ENCODE measurements around the gene FNDC3B. TPM values are rescaled to one million over a fixed set of nuclear protein-coding genes. Genes with fewer than 3 reads are reported as not detected.

FNDC3B gene
- total RNA-seq, 1 experiment from 2014 or later = 149 TPM

DNA sequence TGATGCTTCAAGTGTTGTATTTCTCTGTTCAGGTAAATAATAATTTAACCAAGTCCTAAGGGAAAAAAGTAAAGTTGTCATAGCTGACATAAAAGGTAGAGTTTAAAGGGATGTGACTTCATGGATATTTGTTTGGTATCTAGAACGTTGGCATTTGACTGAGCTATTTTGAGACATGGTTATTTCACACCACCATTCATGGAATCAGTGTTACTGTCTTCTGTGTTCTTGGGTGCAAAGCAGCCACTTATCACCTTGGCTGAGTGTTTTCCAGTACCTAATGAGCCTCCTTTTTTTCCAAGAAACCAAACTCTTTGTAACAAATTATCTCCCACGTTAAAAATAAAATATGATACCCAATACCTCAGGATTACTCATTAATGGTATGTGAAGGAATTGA is 253.0 kb downstream of the FNDC3B start:
- H3K9me3 Mint-ChIP-seq (ENCODE audit: unreplicated experiment) = no peaks in the 10 kb centered on the region
- H3K27ac Mint-ChIP-seq (ENCODE audit: low read depth, unreplicated experiment) = no peak overlapping the region
- no peaks in the 10 kb centered on the region for H3K4me1 Mint-ChIP-seq (ENCODE audit: insufficient read depth, unreplicated experiment)
- H3K27me3 Mint-ChIP-seq (ENCODE audit: insufficient read depth, unreplicated experiment) = no peaks in the 10 kb centered on the region
- no peak overlapping the region for H3K4me3 Mint-ChIP-seq (ENCODE audit: unreplicated experiment)
- DNase-seq (ENCODE audit: unreplicated experiment) = no peak
- TF ChIP-seq, protein P1, sequence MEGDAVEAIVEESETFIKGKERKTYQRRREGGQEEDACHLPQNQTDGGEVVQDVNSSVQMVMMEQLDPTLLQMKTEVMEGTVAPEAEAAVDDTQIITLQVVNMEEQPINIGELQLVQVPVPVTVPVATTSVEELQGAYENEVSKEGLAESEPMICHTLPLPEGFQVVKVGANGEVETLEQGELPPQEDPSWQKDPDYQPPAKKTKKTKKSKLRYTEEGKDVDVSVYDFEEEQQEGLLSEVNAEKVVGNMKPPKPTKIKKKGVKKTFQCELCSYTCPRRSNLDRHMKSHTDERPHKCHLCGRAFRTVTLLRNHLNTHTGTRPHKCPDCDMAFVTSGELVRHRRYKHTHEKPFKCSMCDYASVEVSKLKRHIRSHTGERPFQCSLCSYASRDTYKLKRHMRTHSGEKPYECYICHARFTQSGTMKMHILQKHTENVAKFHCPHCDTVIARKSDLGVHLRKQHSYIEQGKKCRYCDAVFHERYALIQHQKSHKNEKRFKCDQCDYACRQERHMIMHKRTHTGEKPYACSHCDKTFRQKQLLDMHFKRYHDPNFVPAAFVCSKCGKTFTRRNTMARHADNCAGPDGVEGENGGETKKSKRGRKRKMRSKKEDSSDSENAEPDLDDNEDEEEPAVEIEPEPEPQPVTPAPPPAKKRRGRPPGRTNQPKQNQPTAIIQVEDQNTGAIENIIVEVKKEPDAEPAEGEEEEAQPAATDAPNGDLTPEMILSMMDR (IDR thresholded peaks at IDR 0.05; ENCODE audit: unreplicated experiment) = no peak
- POLR2A ChIA-PET = no interaction called here
- peaks cover 57% of the 10 kb centered on the region for H3K36me3 Mint-ChIP-seq (ENCODE audit: insufficient read depth, unreplicated experiment)
- intact Hi-C loops (cut with micrococcal nuclease) = no loop called here
- no TSS peak for BruUV-seq (replicated peaks)
- CTCF ChIA-PET = interaction anchor here (0.6 to 2.7 kb wide), 2 partner anchors 40 to 331 kb away, joined by 4 to 6 read pairs; no protein-coding TSS in a partner anchor

- no TSS peak for BruUV-seq (replicated peaks)
- intact Hi-C loops (cut with micrococcal nuclease) = no loop called here
- ChIA-PET CTCF (interaction anchor here (2.7 kb wide), 1 partner anchor 39 kb away, joined by 6 read pairs; no protein-coding TSS in a partner anchor), POLR2A (interaction anchor here (1.3 kb wide), 1 partner anchor 159 kb away, joined by 3 read pairs; no protein-coding TSS in a partner anchor)
- TF ChIP-seq, protein P1 (IDR thresholded peaks at IDR 0.05; ENCODE audit: unreplicated experiment) = no peak
- no peak for DNase-seq (ENCODE audit: unreplicated experiment)
- no peak overlapping the region for H3K4me3 Mint-ChIP-seq (ENCODE audit: unreplicated experiment)
- H3K36me3 Mint-ChIP-seq (ENCODE audit: insufficient read depth, unreplicated experiment) = peaks cover 57% of the 10 kb centered on the region
- no peaks in the 10 kb centered on the region for H3K9me3 Mint-ChIP-seq (ENCODE audit: unreplicated experiment)
- H3K27me3 Mint-ChIP-seq (ENCODE audit: insufficient read depth, unreplicated experiment) = no peaks in the 10 kb centered on the region
- no peaks in the 10 kb centered on the region for H3K4me1 Mint-ChIP-seq (ENCODE audit: insufficient read depth, unreplicated experiment)
- peak overlapping the region; percentile 80 for H3K27ac Mint-ChIP-seq (ENCODE audit: low read depth, unreplicated experiment)
Observed at GRCh38 chr3:172293093-172293492, 253.7 kb downstream of the FNDC3B start.

DNA sequence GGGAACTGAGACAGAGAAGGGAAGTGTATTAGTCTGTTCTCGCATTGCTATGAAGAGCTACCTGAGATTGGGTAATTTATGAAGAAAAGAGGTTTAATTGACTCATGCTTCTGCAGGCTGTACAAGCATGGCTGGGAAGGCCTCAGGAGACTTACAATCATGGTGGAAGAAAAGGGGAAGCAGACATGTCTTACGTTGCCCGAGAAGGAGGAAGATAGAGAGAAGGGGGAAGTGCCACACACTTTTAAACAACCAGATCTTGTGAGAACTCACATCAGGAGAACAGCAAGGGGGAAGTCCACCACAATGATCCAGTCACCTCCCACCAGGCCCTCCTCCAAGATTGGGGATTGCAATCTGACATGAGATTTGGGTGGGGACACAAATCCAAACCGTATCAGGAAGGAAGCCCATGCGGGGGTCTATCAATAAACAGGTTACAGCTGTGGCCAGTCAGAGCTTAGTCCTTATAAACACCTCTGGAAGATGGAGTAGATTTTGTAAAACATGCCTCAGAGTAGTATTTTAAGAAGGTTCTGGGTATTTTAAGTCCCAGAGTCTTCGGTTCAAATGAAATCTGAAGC is 254.9 kb downstream of the FNDC3B start:
- POLR2A ChIA-PET = interaction anchor here (1.3 kb wide), 1 partner anchor 160 kb away, joined by 3 read pairs; no protein-coding TSS in a partner anchor
- Mint-ChIP-seq H3K27ac (ENCODE audit: low read depth, unreplicated experiment) (peak overlapping the region; percentile 80), H3K4me3 (ENCODE audit: unreplicated experiment) (no peak overlapping the region), H3K4me1 (ENCODE audit: insufficient read depth, unreplicated experiment) (no peaks in the 10 kb centered on the region), H3K36me3 (ENCODE audit: insufficient read depth, unreplicated experiment) (peaks cover 63% of the 10 kb centered on the region), H3K27me3 (ENCODE audit: insufficient read depth, unreplicated experiment) (no peaks in the 10 kb centered on the region), H3K9me3 (ENCODE audit: unreplicated experiment) (no peaks in the 10 kb centered on the region)
- CTCF ChIA-PET = interaction anchor here (2.7 kb wide), 1 partner anchor 38 kb away, joined by 6 read pairs; no protein-coding TSS in a partner anchor
- no TSS peak for BruUV-seq (replicated peaks)
- TF ChIP-seq, protein P1 (IDR thresholded peaks at IDR 0.05; ENCODE audit: unreplicated experiment) = no peak
- no peak for DNase-seq (ENCODE audit: unreplicated experiment)
- intact Hi-C loops (cut with micrococcal nuclease) = no loop called here

DNA sequence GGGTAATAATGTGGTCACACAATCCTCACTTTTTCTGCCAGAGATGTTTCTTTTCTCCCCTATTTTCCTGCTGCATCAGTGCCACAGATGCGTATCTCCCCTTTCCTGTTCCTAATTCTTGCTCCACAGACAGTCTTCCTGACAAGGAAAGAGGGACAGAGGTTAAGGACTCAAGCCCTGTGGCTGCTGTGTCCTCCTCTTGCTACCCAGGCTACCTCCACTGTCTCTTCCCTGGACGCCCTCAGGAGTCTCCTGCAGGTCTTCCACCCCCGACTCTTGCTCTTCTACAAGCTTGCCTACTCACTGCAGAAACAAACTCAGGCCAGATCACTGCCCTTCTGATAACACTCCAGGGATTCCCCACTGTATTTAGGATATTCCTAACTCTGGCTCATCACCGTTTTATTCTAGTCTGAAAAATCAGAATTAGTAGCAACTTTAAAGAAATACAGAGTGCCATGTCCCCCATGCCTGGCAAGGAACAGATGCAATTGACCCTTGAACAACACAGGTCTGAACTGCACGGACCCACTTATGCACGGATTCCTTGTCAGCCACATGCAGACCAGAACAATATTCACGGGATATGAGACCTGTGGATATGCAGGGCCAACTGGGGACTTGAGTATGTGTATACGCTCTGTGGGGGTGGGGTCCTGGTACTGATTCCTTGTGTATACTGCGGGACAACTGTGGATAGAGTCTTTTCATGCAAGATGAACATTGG is 257.0 kb downstream of the FNDC3B start:
- no peaks in the 10 kb centered on the region for H3K4me1 Mint-ChIP-seq (ENCODE audit: insufficient read depth, unreplicated experiment)
- BruUV-seq (replicated peaks) = no TSS peak
- no peak for DNase-seq (ENCODE audit: unreplicated experiment)
- POLR2A ChIA-PET = interaction anchor here (0.7 kb wide), 1 partner anchor 233 kb away, joined by 3 read pairs; no protein-coding TSS in a partner anchor
- CTCF ChIA-PET = interaction anchor here (0.9 kb wide), 1 partner anchor 45 kb away, joined by 3 read pairs; no protein-coding TSS in a partner anchor
- no peak overlapping the region for H3K4me3 Mint-ChIP-seq (ENCODE audit: unreplicated experiment)
- peak overlapping the region; percentile 62 for H3K27ac Mint-ChIP-seq (ENCODE audit: low read depth, unreplicated experiment)
- TF ChIP-seq, protein P1 (IDR thresholded peaks at IDR 0.05; ENCODE audit: unreplicated experiment) = no peak
- intact Hi-C loops (cut with micrococcal nuclease) = no loop called here
- H3K27me3 Mint-ChIP-seq (ENCODE audit: insufficient read depth, unreplicated experiment) = no peaks in the 10 kb centered on the region
- H3K9me3 Mint-ChIP-seq (ENCODE audit: unreplicated experiment) = no peaks in the 10 kb centered on the region
- peaks cover 73% of the 10 kb centered on the region for H3K36me3 Mint-ChIP-seq (ENCODE audit: insufficient read depth, unreplicated experiment)
